ENCODE measurements around the gene MGLL.

The MGLL gene

DNA sequence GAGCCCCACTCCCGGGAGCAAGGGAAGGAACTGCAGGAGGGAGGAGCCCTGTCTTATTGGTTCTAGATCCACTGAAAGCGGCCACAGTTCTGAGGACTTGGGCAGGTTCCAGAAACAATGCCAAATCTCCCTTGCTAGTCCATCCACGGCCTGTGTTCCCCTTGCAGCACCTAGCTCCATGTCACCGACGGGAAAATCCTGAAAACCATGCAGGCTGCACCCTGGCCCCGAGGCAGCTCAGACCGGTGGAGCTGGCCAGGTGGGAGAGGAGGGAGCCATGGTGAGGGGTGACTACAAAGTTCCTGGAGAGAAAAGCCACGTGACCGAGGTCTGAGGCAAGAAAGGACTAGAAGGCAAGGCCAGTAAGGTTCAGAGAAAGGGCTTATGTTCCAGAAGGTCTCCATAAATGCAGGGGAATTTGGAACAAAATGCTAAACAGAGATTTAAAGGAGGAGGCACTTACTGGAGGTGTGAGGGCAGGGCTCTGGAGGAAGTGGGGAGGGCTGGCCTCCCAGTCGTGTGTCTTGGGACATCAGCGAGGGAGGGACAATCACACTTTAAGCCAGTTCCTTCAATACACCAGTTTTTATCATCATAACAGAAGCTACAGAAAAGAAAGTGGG lies 5.4 kb downstream of the MGLL start:
- TF ChIP-seq, protein P1, sequence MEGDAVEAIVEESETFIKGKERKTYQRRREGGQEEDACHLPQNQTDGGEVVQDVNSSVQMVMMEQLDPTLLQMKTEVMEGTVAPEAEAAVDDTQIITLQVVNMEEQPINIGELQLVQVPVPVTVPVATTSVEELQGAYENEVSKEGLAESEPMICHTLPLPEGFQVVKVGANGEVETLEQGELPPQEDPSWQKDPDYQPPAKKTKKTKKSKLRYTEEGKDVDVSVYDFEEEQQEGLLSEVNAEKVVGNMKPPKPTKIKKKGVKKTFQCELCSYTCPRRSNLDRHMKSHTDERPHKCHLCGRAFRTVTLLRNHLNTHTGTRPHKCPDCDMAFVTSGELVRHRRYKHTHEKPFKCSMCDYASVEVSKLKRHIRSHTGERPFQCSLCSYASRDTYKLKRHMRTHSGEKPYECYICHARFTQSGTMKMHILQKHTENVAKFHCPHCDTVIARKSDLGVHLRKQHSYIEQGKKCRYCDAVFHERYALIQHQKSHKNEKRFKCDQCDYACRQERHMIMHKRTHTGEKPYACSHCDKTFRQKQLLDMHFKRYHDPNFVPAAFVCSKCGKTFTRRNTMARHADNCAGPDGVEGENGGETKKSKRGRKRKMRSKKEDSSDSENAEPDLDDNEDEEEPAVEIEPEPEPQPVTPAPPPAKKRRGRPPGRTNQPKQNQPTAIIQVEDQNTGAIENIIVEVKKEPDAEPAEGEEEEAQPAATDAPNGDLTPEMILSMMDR (IDR thresholded peaks at IDR 0.05; ENCODE audit: control insufficient read depth, insufficient read depth, low read depth, low read length, missing control alignments) = no peak
- no peak for DNase-seq (ENCODE audit: low read depth)
- no peak overlapping the region for H3K4me3 ChIP-seq (ENCODE audit: control insufficient read depth, low read depth, low read length)

DNA sequence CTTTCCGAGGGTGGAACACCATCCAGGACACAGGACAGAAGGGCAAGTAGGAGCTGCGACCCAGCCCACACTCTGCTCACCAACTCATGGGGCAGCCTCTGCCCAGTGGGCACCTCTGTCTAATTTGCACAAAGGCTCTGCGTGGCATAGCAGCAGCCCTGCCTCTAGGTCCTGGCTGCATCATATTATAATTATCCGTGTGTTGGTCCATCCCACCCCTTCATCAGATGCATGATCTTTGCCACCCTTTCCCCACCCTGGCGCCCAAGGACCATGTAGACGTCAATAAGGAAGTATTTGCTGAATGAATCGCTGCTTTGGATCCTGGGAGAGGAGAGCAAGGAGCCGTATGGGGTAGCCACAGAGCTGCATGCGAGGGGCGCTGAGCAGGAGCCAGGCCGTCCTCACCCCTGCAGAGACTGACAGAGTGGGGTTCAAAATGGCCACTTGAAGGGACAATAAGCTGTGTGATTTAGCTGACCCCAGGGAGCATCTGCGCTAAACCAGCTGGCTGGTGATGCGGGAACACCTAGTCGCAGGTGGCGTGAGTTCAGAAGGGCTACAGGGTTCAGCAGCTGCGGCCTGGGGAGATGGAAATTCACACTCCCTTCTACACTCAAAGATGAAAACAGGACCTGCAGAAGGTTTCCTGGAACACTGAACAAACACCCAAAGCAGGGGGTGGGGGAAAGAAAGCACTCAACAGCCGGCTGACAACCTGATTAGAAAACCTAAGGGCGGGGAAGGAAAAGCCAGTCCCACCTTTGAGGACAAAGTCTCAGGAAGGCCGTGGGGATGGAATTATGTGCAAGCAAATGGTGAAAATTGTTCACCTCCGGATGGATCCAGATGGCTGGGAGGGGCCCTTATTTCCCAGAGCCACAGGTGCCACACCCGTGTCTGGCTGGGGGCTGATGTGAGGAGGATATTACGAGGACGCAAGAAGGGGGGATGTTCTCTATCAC lies 6.4 kb downstream of the MGLL start:
- no peak for DNase-seq (ENCODE audit: low read depth)
- no peak overlapping the region for H3K4me3 ChIP-seq (ENCODE audit: control insufficient read depth, low read depth, low read length)
- TF ChIP-seq, protein P1 (IDR thresholded peaks at IDR 0.05; ENCODE audit: control insufficient read depth, insufficient read depth, low read depth, low read length, missing control alignments) = no peak

DNA sequence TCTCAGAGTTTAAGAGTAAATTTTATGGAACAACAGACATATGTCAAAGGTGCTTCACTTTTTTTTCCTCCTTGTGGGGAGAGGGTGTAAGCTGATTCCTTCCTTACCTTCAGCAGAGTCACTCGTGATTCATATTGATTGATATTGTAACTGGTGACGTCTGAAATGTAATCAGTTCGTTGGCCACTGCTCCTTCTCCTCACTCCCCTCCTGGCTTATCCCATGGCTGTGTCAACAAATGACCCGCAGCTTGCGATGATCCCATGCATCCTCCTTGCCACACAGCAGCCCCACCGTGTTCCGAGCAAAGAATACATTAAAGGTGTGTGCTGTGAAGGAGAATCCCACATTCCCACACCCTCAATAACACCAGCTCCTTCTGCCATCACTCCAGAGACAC lies 7.3 kb downstream of the MGLL start:
- H3K4me3 ChIP-seq (ENCODE audit: control insufficient read depth, low read depth, low read length) = no peak overlapping the region
- TF ChIP-seq, protein P1 (IDR thresholded peaks at IDR 0.05; ENCODE audit: control insufficient read depth, insufficient read depth, low read depth, low read length, missing control alignments) = no peak
- no peak for DNase-seq (ENCODE audit: low read depth)

DNA sequence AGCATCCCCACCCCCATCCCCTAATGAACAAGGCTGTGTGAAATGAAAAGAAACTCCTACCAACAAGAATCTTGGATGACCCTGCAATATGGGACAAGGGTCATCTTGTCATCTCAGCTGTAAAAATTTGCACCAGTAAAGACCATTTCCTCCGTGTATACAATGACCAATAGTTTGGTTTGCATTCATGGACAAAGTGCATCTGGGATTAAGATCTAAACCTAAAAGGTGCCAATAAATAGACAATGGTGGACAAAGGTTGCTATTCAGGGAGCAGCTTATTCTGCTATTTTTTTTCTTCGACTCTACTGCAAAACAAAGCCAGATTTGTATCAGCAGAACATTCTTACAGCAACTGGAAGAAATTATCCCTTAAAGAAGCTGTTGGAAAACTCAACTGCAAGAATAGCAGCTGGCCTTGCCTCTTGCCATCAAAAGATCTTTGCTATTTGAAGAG lies 8.0 kb downstream of the MGLL start:
- no peak for DNase-seq (ENCODE audit: low read depth)
- H3K4me3 ChIP-seq (ENCODE audit: control insufficient read depth, low read depth, low read length) = no peak overlapping the region
- TF ChIP-seq, protein P1 (IDR thresholded peaks at IDR 0.05; ENCODE audit: control insufficient read depth, insufficient read depth, low read depth, low read length, missing control alignments) = no peak

DNA sequence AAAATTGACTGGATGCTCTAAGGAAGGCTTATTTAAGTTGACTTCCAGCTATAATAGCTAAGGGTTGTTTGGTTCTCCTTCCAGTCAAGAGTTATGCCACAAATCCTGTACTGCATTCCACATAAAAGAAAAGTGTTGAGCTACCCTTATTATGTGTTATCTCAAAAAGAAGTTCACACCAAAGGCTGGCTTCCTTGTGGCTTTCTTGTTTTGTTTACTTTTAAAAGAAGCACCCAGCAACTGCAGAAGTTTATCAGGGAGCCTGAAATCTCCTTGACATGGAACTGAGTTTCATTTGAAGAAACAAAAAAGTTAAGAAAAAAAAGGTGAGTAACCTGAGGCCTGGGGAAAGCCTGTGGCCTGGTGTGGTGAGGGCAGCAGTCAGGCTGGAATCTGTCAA lies 10.2 kb downstream of the MGLL start:
- H3K4me3 ChIP-seq (ENCODE audit: control insufficient read depth, low read depth, low read length) = no peak overlapping the region
- TF ChIP-seq, protein P1 (IDR thresholded peaks at IDR 0.05; ENCODE audit: control insufficient read depth, insufficient read depth, low read depth, low read length, missing control alignments) = no peak
- DNase-seq (ENCODE audit: low read depth) = no peak

DNA sequence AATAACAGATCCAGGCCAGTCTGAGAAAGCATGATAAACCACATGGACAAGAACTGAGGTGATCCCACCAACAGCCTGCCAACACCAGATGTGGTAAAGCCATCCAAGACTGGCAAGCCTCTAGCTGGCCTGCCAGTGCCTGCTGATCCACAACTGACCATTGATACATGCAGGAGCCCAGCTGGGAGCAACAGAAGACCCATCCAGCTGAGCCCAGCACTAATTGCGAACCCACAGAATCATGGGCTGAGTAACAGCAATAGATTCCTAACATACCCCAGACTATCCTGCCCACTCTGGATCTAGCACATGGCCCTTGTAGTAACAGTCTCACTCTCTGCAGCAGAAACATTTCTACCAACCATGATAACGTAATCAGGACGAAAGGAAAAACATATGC lies 10.6 kb downstream of the MGLL start:
- no peak overlapping the region for H3K4me3 ChIP-seq (ENCODE audit: control insufficient read depth, low read depth, low read length)
- TF ChIP-seq, protein P1 (IDR thresholded peaks at IDR 0.05; ENCODE audit: control insufficient read depth, insufficient read depth, low read depth, low read length, missing control alignments) = no peak
- no peak for DNase-seq (ENCODE audit: low read depth)

Measured in AG09309 (cell line).